Fibroblast of the aortic adventitia (primary cell): ENCODE data around the gene RCL1. TPM values are rescaled to one million over a fixed set of nuclear protein-coding genes. Genes with fewer than 3 reads are reported as not detected.

ENCODE experiments used
- DNase-seq: peaks from one replicate; pipeline ENCODE4 v3.0.0-alpha.2; 2010; ENCODE audit warnings: low read depth
- H3K4me3 ChIP-seq: 2 replicates; pipeline ENCODE4 v1.5.1; 2011; ENCODE audit warnings: low read depth, mild to moderate bottlenecking, control low read depth, low read length, moderate library complexity
- small RNA-seq: library from RNA; depleted of rRNA; stranded (forward); fragments of <200 nt; gene quantifications from one replicate; pipeline ENCODE3, GENCODE V24; 2012
- total RNA-seq: library from RNA; depleted of rRNA; stranded (reverse); fragments of >200 nt; gene quantifications from 2 replicates; pipeline ENCODE4 v1.2.3, GENCODE V29; 2012; ENCODE audit warnings: low replicate concordance
- TF ChIP-seq, protein P1 (sequence below): IDR thresholded peaks from 2 replicates; pipeline ENCODE4 v1.5.1; 2011; ENCODE audit warnings: mild to moderate bottlenecking, low read length, control low read depth, inconsistent platforms; ENCODE audit not compliant: insufficient read depth

The RCL1 gene
- total RNA-seq, 1 donor: 13.4 TPM

DNA sequence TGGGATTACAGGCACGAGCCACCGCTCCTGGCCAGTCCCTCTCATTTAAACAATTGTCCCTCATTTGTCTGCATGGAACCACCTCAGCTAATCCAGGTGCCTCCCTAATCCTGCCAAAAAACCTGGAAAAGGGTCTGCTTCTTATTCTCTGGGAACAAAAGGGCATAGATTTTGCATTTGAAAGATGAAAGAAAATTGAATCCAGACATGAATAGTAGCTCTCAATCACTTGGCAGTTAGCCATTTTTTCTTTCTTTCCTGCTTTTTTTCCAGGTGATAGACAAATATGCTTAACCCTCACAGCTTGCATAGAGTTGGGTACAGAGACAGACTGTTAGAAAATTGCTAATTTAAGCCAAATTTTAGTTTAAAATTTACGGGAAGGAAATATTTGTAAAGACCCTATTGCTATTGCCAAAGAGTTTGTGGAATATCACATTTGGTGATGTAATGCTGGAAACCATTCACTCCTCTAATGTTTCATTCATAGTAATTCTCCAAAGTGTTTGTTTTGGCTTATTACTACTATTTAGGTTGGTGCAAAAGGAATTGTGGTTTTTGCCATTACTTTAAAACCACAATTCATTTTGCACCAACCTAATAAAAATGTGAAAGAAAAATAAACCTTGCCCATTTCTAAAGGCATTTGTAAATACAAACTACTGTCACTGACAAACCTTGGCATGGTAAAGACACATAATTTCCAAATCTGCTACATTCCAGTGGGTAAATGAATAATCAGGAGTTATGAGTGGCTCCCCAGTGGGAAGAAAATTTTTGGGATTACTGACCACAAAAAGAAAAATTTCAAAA is 111.8 kb downstream of the RCL1 start:
- DNase-seq: peak; percentile 84
- TF ChIP-seq, protein P1, sequence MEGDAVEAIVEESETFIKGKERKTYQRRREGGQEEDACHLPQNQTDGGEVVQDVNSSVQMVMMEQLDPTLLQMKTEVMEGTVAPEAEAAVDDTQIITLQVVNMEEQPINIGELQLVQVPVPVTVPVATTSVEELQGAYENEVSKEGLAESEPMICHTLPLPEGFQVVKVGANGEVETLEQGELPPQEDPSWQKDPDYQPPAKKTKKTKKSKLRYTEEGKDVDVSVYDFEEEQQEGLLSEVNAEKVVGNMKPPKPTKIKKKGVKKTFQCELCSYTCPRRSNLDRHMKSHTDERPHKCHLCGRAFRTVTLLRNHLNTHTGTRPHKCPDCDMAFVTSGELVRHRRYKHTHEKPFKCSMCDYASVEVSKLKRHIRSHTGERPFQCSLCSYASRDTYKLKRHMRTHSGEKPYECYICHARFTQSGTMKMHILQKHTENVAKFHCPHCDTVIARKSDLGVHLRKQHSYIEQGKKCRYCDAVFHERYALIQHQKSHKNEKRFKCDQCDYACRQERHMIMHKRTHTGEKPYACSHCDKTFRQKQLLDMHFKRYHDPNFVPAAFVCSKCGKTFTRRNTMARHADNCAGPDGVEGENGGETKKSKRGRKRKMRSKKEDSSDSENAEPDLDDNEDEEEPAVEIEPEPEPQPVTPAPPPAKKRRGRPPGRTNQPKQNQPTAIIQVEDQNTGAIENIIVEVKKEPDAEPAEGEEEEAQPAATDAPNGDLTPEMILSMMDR: no peak
- no peak overlapping the region for H3K4me3 ChIP-seq

DNA sequence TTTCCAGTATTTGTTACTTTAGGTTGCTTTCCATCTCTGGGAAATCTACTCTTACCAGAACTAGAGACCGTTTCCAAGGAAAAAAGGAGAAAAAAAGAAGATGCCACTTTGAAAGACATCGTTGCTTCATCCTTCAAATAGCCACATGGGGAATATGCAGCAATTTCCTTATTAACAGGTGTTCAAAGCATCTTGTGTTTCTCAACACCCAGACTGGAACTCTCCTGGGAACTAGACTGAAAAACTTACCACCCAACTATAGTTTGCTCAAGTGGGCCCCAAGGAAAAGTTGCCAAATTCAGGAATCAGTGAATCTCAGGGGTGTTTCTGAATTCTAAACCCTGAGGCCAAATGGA is 112.4 kb downstream of the RCL1 start:
- TF ChIP-seq, protein P1: no peak
- DNase-seq: no peak
- H3K4me3 ChIP-seq: no peak overlapping the region

Small RNAs within 50 kb of the gene (small RNA-seq; reads per million reads assigned to genes)
- gene AL158147.1: not detected
- not detected for gene MIR101-2

Other genes with a start within 250 kb of the RCL1 start
- 4.6 and 8.8 TPM in 2 replicates for gene PLPP6, start 130.7 kb upstream of the RCL1 start, total RNA-seq
- 0.25 and 1.2 TPM in 2 replicates for gene SPATA6L, start 126.5 kb upstream of the RCL1 start, total RNA-seq
- gene CDC37L1, start 113.4 kb upstream of the RCL1 start, total RNA-seq: 17.5 and 35.2 TPM in 2 replicates
- gene AK3, start 51.7 kb upstream of the RCL1 start, total RNA-seq: 47.4 and 74.1 TPM in 2 replicates
- 13.2 and 19.2 TPM in 2 replicates for gene JAK2, start 192.3 kb downstream of the RCL1 start, total RNA-seq